ENCODE data around the gene TEAD1.

Gene TEAD1

DNA sequence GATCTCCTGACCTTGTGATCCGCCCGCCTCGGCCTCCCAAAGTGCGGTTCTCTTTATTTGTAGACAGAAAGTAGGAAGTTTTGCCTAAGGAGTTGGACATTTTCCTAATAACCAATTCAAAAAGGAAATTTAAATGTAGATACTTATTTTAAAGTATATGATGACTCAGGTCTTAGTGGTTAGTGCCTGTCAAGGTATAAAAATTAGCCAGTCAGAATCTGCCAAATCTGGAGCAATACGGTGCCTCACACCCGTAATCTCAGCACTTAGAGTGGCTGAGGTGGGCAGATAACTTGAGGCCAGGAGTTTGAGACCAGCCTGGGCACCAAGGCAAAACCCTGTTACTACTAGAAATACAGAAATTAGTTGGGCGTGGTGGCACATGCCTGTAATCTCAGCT lies 248.2 kb downstream of the TEAD1 start:
- in situ Hi-C loops (cut with MboI; ENCODE audit: low sequenced_read_pairs), result no loop called here

- in situ Hi-C loops (cut with MboI; ENCODE audit: low sequenced_read_pairs), result no loop called here
Observed at GRCh38 chr11:12922980-12923507, 248.8 kb downstream of the TEAD1 start.

DNA sequence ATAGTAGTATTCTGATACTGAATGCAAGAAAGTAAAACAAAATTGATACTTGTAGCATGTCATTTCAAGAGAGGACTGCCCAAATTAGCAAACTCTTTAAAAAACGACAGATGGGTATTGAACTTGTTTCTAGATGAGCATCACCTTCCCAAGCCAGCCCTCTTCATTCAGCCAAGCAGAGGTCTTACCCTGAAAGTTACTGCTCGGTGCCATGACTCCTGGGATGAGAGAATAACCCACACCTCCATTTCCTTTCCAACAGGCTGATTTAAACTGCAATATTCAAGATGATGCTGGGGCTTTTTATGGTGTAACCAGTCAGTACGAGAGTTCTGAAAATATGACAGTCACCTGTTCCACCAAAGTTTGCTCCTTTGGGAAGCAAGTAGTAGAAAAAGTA lies 250.4 kb downstream of the TEAD1 start:
- in situ Hi-C loops (cut with MboI; ENCODE audit: low sequenced_read_pairs), result no loop called here

GRCh38 chr11:12925520-12925919 lies 251.3 kb downstream of the TEAD1 start:
- in situ Hi-C loops (cut with MboI; ENCODE audit: low sequenced_read_pairs), result no loop called here

GRCh38 chr11:12927221-12927620 lies 253.0 kb downstream of the TEAD1 start:
- in situ Hi-C loops (cut with MboI; ENCODE audit: low sequenced_read_pairs), result no loop called here

- in situ Hi-C loops (cut with MboI; ENCODE audit: low sequenced_read_pairs), result no loop called here
Observed at GRCh38 chr11:12927886-12928285, 253.7 kb downstream of the TEAD1 start.

- in situ Hi-C loops (cut with MboI; ENCODE audit: low sequenced_read_pairs), result no loop called here
Observed at GRCh38 chr11:12930850-12931249, 256.6 kb downstream of the TEAD1 start.

DNA sequence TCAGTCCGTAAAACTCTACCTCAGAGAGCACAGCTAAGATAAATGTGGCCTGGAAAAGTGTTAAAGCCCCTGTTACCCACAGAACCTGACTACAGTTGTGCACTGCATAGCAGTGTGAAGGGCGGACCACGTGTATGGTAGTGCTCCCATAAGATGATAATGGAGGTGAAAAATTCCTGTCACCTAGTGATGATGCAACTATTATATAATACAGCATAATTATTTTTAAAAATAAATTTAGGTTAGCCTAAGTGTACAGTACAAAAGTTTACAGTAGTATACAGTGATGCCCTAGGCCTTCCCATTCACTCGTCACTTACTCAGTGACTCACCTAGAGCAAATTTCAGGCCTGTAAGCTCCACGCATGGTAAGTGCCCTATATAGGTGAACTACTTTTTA lies 258.3 kb downstream of the TEAD1 start:
- in situ Hi-C loops (cut with MboI; ENCODE audit: low sequenced_read_pairs), result no loop called here

GRCh38 chr11:12936200-12936599 lies 262.0 kb downstream of the TEAD1 start:
- in situ Hi-C loops (cut with MboI; ENCODE audit: low sequenced_read_pairs), result no loop called here

GRCh38 chr11:12938590-12939247 lies 264.5 kb downstream of the TEAD1 start:
- in situ Hi-C loops (cut with MboI; ENCODE audit: low sequenced_read_pairs), result no loop called here

- in situ Hi-C loops (cut with MboI; ENCODE audit: low sequenced_read_pairs), result no loop called here
Observed at GRCh38 chr11:12941671-12942070, 267.4 kb downstream of the TEAD1 start.

- in situ Hi-C loops (cut with MboI; ENCODE audit: low sequenced_read_pairs), result no loop called here
Observed at GRCh38 chr11:12942157-12942556, 267.9 kb downstream of the TEAD1 start.

- in situ Hi-C loops (cut with MboI; ENCODE audit: low sequenced_read_pairs), result no loop called here
Observed at GRCh38 chr11:12943311-12943710, 269.1 kb downstream of the TEAD1 start.

GRCh38 chr11:12944889-12945288 lies 270.7 kb downstream of the TEAD1 start:
- in situ Hi-C loops (cut with MboI; ENCODE audit: low sequenced_read_pairs), result no loop called here

DNA sequence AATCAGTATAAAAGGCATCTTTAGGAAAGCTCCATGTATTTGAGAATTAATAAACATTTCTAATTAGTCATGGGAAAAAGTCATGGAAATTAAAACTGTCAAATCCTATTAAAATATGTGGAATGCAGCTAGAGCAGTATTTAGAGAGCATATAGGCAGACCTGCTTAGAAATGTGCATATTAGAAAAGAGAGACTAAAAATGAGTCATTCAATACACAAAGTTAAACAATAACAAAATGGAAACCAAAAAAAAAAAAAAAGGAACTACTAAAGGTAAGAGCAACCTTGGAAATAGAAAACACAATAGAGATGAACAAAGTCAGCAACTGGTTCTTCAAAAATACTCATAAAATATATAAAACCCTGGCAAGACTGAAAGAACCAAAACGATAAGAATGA lies 275.2 kb downstream of the TEAD1 start:
- in situ Hi-C loops (cut with MboI; ENCODE audit: low sequenced_read_pairs), result no loop called here

DNA sequence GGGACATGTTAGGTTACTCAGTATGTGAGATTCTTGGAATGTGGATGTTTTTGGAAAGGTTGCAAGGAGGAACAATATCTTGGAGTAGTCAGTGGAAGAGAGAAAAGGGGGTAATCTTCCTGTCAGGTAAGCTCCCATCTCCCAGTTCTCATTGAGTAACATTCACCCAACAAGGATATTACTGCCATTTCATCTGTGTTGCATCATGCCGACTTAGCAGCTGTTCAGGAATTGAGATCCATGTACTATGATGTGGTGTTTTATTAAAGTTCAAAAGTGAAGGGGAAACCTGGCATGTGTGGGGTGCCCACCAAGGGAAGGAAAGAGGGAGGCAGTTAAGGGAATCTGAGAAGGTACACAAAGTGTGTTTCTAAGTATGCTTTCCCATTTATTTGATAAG lies 276.4 kb downstream of the TEAD1 start:
- in situ Hi-C loops (cut with MboI; ENCODE audit: low sequenced_read_pairs), result loop anchor here (25.0 kb wide), 1 partner anchor 387 kb away; no protein-coding TSS in a partner anchor

GRCh38 chr11:12951376-12951775 lies 277.2 kb downstream of the TEAD1 start:
- in situ Hi-C loops (cut with MboI; ENCODE audit: low sequenced_read_pairs), result loop anchor here (25.0 kb wide), 1 partner anchor 386 kb away; no protein-coding TSS in a partner anchor

DNA sequence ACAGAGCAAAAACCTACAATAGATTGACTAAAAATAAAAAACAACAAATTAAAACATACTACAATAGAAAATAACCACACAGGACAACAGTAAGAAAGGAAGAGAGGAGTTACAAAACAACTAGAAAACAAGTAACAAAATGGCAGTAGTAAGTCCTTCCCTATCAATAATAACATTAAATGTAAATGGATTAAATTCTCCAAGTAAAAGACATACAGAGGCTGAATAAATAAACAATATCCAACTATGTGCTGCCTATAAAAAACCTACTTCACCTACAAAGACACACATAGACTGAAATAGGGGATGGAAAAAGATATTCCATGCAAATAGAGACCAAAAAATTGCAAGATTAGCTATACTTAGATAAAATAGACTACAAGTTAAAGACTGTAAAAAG lies 277.9 kb downstream of the TEAD1 start:
- in situ Hi-C loops (cut with MboI; ENCODE audit: low sequenced_read_pairs), result loop anchor here (25.0 kb wide), 1 partner anchor 385 kb away; no protein-coding TSS in a partner anchor

DNA sequence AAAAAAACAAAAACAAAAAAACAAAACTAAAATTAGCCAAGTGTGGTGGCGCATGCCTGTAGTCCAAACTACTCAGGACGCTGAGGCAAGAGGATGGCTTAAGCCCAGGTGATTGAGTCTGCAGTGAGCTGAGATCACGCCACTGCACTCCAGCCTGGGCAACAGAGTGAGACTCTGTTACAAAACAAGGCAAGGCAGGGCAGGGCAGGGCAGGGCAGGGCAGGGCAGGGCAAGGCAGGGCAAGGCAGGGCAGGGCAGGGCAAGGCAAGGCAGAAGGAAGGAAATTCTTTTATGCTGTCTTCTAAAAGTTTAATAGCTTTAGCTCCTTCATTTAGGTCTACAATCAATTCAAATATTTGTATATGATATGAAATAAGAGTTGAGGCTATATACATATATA lies 284.8 kb downstream of the TEAD1 start:
- in situ Hi-C loops (cut with MboI; ENCODE audit: low sequenced_read_pairs), result loop anchor here (25.0 kb wide), 1 partner anchor 378 kb away; no protein-coding TSS in a partner anchor

GRCh38 chr11:12961615-12962014 lies 287.4 kb downstream of the TEAD1 start:
- in situ Hi-C loops (cut with MboI; ENCODE audit: low sequenced_read_pairs), result loop anchor here (25.0 kb wide), 1 partner anchor 376 kb away; no protein-coding TSS in a partner anchor

GRCh38 chr11:12962306-12962705 lies 288.1 kb downstream of the TEAD1 start:
- in situ Hi-C loops (cut with MboI; ENCODE audit: low sequenced_read_pairs), result loop anchor here (25.0 kb wide), 1 partner anchor 375 kb away; no protein-coding TSS in a partner anchor

DNA sequence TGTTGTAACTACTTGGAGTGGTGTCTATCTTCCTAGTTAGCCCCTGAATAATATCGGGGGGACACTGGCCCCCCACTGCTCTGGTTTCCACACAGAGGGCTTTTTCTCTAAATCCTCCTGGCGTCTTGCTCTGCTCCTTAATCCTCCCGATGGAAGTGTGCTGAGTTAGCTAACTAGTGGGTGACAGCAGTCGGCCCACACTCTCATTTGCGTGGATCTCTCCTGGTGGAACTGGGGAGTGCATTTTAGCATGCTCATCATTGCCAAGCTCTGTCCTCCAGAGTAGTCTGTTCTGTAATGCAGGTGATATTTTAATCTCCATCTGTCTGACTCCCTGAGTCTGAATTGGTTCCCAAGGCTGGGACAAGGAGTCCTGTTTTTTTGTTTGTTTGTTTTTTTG lies 288.8 kb downstream of the TEAD1 start:
- in situ Hi-C loops (cut with MboI; ENCODE audit: low sequenced_read_pairs), result loop anchor here (25.0 kb wide), 1 partner anchor 374 kb away; no protein-coding TSS in a partner anchor
